Stromal cell of bone marrow (primary cell): Measurements from ENCODE around the gene MAD1L1.
"Not testable (repeated sequence)": the region's sequence is repeated elsewhere in the genome, so short reads cannot be mapped to it uniquely, and the experiment has no call there.

Experiments used
- DNase-seq: peaks from one replicate; pipeline ENCODE4 v3.0.0-alpha.2; 2012; ENCODE audit warnings: low read depth

The MAD1L1 gene

GRCh38 chr7:2043316-2044039, 189.3 kb downstream of the MAD1L1 start:
- DNase-seq: no peak

DNA sequence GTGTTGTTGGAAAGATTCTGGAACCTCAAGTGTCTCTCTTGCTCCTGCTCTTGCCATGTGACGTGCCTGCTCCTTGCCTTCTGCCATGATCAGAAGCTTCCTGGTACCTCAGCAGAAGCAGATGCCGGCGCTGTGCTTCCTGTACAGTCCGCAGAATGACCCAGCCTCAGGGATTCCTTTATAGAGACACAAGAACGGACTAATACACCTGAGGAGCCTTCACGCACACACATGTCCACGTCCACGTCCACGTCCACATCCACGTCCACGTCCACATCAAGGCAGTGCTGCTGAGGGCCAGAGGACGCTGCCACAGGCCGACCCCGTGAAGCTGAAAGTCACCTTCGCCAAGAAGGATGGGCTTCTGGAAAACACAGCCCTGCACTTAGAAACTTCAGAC, 190.1 kb downstream of the MAD1L1 start:
- DNase-seq: no peak

- DNase-seq: no peak
These were observed 191.0 kb downstream of the MAD1L1 start for GRCh38 chr7:2041496-2042367.

GRCh38 chr7:2040893-2041270, 191.9 kb downstream of the MAD1L1 start:
- no peak for DNase-seq

GRCh38 chr7:2040201-2040892, 192.4 kb downstream of the MAD1L1 start:
- DNase-seq: no peak

GRCh38 chr7:2038931-2039728, 193.6 kb downstream of the MAD1L1 start:
- DNase-seq: no peak

GRCh38 chr7:2037808-2038522, 194.8 kb downstream of the MAD1L1 start:
- peak; percentile 27 for DNase-seq

DNA sequence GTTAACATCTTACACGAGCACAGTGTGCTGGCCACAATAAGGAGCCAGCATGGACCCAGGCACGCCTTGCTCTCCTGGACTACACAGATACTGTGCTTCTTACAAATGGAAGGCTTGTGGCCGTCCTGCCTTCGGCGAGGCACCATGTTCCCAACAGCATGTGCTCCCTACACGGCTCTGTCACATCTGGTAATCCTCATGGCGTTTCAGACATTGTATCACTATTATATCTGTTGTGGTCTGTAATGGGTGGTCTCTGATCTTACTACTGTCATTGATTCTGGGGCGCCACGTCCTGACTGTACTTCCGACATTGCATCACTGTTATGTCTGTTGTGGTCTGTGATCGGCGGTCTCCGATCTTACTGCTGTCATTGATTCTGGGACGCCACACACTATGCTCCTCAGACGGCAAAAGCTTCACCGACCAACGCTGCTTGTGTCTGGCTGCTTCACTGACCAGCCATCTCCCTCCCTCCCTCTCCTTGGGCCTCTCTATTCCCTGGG, 195.4 kb downstream of the MAD1L1 start:
- no peak for DNase-seq

DNA sequence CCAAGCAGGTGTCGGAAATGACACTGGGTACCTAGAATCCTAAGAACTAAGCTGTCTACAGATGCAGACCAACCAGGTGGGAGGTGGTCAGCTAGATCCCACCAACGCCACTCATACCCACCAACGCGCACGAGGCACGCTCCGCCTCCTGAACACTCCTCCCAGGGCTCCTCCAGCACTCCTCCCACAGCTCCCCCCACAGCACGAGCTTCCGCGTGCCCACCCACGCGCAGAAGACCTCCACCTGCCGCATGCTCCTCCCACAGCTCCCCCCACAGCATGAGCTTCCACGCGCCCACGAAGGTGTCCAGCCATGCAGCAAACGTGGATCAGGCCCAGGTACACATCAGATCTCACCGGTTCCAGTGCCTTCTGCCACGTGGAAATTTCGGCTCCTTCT, 196.0 kb downstream of the MAD1L1 start:
- no peak for DNase-seq

GRCh38 chr7:2036201-2036600, 196.5 kb downstream of the MAD1L1 start:
- not testable (repeated sequence) for DNase-seq

GRCh38 chr7:2034291-2035201, 198.2 kb downstream of the MAD1L1 start:
- no peak for DNase-seq

GRCh38 chr7:2033586-2034135, 199.1 kb downstream of the MAD1L1 start:
- DNase-seq: no peak

DNA sequence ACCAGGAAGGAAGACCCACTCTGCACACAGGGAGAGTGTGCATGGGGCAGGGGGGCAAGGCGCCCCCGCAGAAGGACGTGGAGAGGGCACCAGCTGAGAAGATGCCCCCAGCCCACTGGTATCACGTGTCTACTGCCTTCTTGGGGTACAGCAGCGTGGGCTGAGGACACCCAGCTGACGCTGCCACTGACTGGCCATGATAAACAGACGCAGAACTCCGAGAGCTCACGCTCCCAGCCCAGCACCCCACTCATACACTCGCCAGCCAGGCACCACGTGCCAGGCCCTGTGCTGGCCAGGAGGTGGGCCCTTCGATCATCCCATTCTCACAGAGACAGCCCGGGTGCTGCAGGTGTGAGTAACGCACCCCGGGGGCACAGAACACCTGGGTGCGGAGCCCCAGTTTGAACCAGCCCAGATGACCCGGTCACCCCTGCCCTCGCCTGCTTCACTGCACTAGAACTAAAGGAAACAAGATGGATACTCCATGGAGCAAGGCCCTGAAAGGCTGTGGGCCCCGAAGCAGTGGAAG, 199.8 kb downstream of the MAD1L1 start:
- DNase-seq: no peak

DNA sequence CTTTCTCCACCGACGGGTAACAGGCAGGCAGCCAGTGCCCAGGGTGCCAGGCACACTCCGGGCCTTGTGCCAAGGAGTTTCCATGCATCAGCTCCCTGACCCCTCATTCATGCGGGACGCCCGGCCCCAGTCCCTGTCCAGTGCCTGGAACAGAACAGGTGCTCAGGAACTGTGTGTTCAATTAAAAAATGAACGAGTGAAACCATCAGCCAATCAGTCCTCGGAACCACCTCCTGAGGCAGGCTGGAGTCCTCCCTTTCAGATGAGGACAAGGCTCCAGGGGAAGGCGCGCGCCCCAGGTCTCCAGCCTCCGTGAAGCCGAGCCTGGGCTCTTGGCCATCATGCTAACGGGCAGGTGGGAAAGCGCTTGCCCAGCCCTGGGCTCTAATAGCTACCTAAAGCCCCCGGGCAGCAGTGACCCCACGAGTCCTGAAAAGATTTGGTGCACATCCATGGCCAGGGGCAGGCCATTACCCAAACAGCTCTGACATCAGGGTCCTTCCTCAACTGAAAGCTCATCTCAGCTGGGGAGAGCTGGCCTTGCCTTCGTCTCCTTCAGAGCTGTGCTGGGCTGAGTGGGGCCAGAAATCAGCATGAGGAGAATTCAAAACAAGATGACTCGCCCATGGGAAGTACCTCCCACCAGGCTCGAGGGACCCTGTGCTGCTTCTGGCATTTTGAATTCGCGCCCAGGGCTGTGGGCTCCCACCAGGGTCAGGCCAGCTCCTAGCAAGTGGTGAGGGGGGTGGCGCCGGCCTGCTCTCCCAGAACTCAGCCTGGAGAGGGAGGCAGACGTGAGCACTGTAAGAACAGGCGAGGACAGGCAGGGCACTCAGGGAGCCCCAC, 200.5 kb downstream of the MAD1L1 start:
- no peak for DNase-seq

DNA sequence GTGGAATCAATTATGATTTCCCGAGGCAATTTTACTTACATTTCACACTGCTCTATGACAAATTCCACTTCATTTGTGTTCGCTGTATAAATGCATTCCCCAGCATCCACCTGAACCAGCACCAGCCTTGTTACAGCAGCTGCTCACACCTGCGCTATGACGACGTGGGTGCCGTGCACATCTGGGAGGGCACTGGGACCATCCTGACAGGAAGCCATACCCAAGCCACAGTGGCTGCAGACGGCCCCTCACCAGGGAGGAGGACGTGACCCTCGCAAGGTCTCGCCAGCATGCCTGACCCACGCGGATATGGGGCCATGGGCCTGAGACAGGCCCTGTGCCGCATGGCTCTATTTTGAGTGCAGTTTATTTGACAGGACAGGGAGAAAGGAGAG, 201.3 kb downstream of the MAD1L1 start:
- DNase-seq: no peak

- DNase-seq: no peak
These were observed 202.0 kb downstream of the MAD1L1 start for GRCh38 chr7:2030475-2031450.

DNA sequence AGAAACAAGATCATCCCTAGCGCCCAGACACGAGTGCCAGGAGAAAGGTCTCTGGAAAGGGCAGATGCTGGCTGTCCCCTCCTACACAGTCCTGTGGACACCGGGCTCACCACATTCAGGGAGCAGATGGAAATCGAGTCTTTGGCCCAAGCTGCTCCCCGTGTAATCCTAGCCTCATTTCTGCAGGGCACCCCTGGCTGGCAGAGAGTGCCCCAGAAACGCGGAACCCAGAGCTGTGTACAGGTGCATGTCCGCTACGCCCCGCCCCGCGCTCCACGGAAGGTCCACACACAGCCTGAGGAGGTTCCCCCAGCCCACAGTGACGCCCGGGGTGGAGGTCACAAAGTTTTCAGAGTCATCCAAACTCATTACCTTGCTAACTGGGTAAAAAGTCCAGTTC, 202.8 kb downstream of the MAD1L1 start:
- no peak for DNase-seq
